Measurements from ENCODE around the gene EFNB3.

Gene EFNB3

GRCh38 chr17:7685533-7686221 is 19.3 kb upstream of the EFNB3 start (continued):
- TF ChIP-seq ZNF221 (tag by site-specific recombination; IDR thresholded peaks at IDR 0.05; ENCODE audit: borderline replicate concordance) (no peak), ZFP41 (tag by site-specific recombination; IDR thresholded peaks at IDR 0.05; ENCODE audit: borderline replicate concordance) (no peak), ZNF133 (tag by site-specific recombination; IDR thresholded peaks at IDR 0.05) (no peak), OVOL3 (tag by site-specific recombination; IDR thresholded peaks at IDR 0.05) (no peak; the same call in 1 of the 2 replicates), SALL2 (tag by site-specific recombination; IDR thresholded peaks at IDR 0.05; ENCODE audit: borderline replicate concordance) (no peak), ZNF311 (tag by site-specific recombination; IDR thresholded peaks at IDR 0.05; ENCODE audit: borderline replicate concordance) (no peak), ZNF404 (tag by site-specific recombination; IDR thresholded peaks at IDR 0.05) (no peak), ZSCAN30 (tag by site-specific recombination; IDR thresholded peaks at IDR 0.05) (peak; percentile 68; the same call in 1 of the 2 replicates), ZNF596 (tag by site-specific recombination; IDR thresholded peaks at IDR 0.05) (no peak), ZNF16 (tag by site-specific recombination; IDR thresholded peaks at IDR 0.05; ENCODE audit: low read depth) (no peak), ZNF394 (tag by site-specific recombination; IDR thresholded peaks at IDR 0.05; ENCODE audit: borderline replicate concordance) (0 out of 2 replicates have a peak, but pooled peaks have one; percentile 20), ZNF510 (tag by site-specific recombination; IDR thresholded peaks at IDR 0.05; ENCODE audit: insufficient replicate concordance) (no peak), ZXDB (tag by site-specific recombination; IDR thresholded peaks at IDR 0.05) (no peak), WT1 (tag by site-specific recombination; IDR thresholded peaks at IDR 0.05) (no peak), YY1 (tag by site-specific recombination; IDR thresholded peaks at IDR 0.05) (peak; percentile 22; the same call in 1 of the 2 replicates), ZNF391 (tag by site-specific recombination; IDR thresholded peaks at IDR 0.05; ENCODE audit: borderline replicate concordance, low read depth) (0 out of 2 replicates have a peak, but pooled peaks have one; percentile 37), ZNF560 (tag by site-specific recombination; IDR thresholded peaks at IDR 0.05; ENCODE audit: borderline replicate concordance) (no peak), KLF8 (tag by site-specific recombination; IDR thresholded peaks at IDR 0.05) (peak; percentile 48), ZBTB17 (tag by site-specific recombination; IDR thresholded peaks at IDR 0.05) (peak; percentile 98), GLIS1 (tag by site-specific recombination; IDR thresholded peaks at IDR 0.05) (peak; percentile 86), GLI2 (tag by site-specific recombination; IDR thresholded peaks at IDR 0.05; ENCODE audit: borderline replicate concordance, low read depth) (no peak), ZNF174 (tag by site-specific recombination; IDR thresholded peaks at IDR 0.05) (no peak), ZNF514 (tag by site-specific recombination; IDR thresholded peaks at IDR 0.05) (no peak), EGR2 (tag by site-specific recombination; IDR thresholded peaks at IDR 0.05; ENCODE audit: low read depth) (no peak), ZEB2 (tag by site-specific recombination; IDR thresholded peaks at IDR 0.05) (peak; percentile 87), ZNF747 (tag by site-specific recombination; IDR thresholded peaks at IDR 0.05) (no peak), ZNF701 (tag by site-specific recombination; IDR thresholded peaks at IDR 0.05) (no peak), ZNF18 (tag by site-specific recombination; IDR thresholded peaks at IDR 0.05) (no peak)
- TF ChIP-seq, protein P1, sequence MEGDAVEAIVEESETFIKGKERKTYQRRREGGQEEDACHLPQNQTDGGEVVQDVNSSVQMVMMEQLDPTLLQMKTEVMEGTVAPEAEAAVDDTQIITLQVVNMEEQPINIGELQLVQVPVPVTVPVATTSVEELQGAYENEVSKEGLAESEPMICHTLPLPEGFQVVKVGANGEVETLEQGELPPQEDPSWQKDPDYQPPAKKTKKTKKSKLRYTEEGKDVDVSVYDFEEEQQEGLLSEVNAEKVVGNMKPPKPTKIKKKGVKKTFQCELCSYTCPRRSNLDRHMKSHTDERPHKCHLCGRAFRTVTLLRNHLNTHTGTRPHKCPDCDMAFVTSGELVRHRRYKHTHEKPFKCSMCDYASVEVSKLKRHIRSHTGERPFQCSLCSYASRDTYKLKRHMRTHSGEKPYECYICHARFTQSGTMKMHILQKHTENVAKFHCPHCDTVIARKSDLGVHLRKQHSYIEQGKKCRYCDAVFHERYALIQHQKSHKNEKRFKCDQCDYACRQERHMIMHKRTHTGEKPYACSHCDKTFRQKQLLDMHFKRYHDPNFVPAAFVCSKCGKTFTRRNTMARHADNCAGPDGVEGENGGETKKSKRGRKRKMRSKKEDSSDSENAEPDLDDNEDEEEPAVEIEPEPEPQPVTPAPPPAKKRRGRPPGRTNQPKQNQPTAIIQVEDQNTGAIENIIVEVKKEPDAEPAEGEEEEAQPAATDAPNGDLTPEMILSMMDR (tag by site-specific recombination; IDR thresholded peaks at IDR 0.05): no peak; the same call in 1 of the 2 replicates
- TF ChIP-seq, protein P2, sequence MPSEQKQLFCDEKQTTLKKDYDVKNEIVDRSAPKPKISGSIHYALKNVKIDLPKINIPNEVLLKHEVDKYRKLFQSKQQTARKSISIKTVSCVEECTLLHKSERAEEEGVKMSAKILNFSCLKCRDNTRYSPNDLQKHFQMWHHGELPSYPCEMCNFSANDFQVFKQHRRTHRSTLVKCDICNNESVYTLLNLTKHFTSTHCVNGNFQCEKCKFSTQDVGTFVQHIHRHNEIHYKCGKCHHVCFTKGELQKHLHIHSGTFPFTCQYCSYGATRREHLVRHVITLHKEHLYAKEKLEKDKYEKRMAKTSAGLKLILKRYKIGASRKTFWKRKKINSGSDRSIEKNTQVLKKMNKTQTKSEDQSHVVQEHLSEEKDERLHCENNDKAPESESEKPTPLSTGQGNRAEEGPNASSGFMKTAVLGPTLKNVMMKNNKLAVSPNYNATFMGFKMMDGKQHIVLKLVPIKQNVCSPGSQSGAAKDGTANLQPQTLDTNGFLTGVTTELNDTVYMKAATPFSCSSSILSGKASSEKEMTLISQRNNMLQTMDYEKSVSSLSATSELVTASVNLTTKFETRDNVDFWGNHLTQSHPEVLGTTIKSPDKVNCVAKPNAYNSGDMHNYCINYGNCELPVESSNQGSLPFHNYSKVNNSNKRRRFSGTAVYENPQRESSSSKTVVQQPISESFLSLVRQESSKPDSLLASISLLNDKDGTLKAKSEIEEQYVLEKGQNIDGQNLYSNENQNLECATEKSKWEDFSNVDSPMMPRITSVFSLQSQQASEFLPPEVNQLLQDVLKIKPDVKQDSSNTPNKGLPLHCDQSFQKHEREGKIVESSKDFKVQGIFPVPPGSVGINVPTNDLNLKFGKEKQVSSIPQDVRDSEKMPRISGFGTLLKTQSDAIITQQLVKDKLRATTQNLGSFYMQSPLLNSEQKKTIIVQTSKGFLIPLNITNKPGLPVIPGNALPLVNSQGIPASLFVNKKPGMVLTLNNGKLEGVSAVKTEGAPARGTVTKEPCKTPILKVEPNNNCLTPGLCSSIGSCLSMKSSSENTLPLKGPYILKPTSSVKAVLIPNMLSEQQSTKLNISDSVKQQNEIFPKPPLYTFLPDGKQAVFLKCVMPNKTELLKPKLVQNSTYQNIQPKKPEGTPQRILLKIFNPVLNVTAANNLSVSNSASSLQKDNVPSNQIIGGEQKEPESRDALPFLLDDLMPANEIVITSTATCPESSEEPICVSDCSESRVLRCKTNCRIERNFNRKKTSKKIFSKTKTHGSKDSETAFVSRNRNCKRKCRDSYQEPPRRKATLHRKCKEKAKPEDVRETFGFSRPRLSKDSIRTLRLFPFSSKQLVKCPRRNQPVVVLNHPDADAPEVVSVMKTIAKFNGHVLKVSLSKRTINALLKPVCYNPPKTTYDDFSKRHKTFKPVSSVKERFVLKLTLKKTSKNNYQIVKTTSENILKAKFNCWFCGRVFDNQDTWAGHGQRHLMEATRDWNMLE (tag by site-specific recombination; conservative IDR thresholded peaks at IDR 0.05; ENCODE audit: low read depth): no peak; the same call in 1 of the 2 replicates
- TF ChIP-seq, protein P3, sequence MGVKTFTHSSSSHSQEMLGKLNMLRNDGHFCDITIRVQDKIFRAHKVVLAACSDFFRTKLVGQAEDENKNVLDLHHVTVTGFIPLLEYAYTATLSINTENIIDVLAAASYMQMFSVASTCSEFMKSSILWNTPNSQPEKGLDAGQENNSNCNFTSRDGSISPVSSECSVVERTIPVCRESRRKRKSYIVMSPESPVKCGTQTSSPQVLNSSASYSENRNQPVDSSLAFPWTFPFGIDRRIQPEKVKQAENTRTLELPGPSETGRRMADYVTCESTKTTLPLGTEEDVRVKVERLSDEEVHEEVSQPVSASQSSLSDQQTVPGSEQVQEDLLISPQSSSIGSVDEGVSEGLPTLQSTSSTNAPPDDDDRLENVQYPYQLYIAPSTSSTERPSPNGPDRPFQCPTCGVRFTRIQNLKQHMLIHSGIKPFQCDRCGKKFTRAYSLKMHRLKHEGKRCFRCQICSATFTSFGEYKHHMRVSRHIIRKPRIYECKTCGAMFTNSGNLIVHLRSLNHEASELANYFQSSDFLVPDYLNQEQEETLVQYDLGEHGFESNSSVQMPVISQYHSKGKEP (tag by site-specific recombination; IDR thresholded peaks at IDR 0.05): no peak; the same call in 1 of the 2 replicates

Measured in HEK293 (cell line).